Measurements from ENCODE around the gene CDPF1.
"Not testable (repeated sequence)": the region's sequence is repeated elsewhere in the genome, so short reads cannot be mapped to it uniquely, and the experiment has no call there.

Gene CDPF1

DNA sequence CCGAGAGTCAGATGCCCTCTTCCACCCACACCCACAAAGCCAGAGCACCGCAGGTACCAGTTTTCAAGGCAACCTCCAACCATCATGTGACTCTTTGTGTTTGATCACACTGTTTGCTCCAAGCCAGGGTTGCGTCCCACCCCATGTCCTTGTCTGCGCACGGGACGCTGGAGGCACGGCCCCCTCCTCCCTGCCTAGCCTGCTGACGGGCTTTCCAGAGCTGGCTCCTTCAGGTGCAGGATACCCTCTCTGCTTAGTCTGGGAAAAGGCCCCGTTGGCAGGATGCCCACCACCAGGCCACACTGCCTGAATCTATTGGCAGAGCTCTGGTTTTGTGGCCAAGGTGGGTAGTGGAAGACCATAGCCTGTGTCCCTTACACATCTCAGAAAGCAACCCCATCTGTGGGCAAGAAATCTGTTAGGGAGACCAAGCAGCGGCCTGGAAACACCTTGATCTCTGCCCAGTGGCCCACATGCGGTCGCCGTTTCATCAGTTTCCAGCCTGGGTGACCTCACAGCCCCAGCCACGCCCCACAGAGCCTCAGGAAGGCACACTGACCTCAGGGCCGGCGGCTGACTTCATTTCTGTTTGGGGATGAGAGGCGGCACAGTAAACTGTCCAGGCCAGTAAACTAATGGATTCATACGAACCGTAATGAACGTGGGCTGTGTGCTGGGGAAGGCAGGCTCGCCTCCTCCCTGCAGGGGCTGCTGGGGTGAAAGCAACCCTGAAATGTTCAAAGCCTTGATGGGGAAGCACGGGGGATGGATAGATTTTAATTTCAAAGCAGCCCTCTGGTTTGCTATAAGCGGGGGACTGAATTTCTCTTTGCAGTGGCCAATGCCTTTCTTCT is 25.8 kb downstream of the CDPF1 start:
- FAIRE-seq = no peak

DNA sequence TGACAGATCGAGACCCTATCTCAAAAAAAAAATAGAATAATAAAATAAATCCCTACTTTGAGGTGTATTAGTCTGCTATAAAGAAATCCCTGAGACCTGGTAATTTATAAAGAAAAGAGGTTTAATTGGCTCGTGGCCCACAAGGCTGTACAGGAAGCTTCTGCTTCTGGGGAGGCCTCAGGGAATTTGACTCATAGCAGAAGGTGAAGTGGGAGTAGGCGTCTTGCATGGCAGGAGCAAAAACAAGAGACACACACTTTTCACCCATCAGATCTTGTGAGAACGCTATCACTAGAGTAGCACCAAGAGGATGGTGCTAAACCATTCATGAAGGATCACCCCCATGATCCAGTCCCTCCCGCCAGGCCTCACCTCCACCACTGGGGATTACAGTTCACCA is 29.2 kb downstream of the CDPF1 start:
- no peak for FAIRE-seq

DNA sequence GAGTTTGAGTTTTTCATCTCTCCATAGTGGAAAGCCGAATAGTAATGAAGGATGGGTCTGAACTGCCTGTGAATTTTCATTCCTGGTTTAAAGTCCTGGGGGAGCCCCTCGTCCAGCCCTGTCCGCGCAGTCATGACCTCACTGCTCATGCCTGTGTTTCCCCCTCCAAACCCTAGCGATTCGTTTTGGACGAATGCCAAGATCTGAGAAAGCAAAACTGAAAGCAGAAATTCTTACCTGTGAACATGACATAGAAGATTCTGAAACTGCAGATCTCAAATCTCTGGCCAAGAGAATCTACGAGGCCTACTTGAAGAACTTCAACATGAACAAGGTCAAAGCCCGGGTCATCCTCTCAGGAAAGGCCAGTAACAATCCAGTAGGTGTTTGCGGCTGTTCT is 30.5 kb downstream of the CDPF1 start:
- FAIRE-seq = no peak

DNA sequence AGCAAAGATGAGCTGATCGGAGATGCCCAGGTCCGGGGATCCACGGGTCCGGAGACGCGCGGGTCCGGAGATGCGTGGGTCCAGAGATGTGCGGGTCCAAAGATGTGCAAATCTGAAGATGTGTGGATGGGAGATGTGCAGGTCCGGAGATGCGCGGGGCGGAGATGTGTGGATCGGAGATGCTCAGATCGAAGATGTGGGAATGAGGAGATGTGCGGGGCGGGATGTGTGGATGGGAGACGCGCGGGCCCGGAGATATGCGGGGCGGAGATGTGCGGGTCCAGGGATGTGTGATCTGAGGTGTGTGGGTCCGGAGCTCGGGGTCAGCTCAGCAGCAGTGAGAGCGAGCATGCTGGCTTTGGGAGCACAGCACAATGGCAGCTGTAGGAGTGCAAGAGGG is 35.5 kb downstream of the CDPF1 start:
- no peak for FAIRE-seq

- FAIRE-seq = no peak
Measured at GRCh38 chr22:46214149-46214548, 35.9 kb downstream of the CDPF1 start.

GRCh38 chr22:46213052-46213451 is 37.0 kb downstream of the CDPF1 start:
- no peak for FAIRE-seq

- no peak for FAIRE-seq
Measured at GRCh38 chr22:46212195-46212594, 37.9 kb downstream of the CDPF1 start.

DNA sequence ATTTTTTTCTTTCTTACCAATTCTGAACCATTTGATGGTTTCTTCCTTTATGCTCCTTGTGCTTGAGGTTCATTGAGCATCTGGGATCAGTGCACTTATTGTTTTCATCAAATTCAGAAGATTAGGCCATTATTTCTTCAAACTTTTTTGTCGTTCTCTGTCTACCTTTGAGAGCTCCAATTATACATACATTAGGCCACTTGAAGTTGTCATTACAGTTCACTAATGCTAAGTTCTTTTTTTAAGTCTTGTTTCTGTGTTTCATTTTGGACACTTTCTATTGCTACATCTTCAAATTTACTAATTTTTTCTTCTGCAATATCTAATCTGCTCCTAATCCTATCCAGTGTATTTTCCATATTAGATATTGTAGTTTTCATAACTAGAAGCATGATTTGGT is 40.8 kb downstream of the CDPF1 start:
- FAIRE-seq = no peak

DNA sequence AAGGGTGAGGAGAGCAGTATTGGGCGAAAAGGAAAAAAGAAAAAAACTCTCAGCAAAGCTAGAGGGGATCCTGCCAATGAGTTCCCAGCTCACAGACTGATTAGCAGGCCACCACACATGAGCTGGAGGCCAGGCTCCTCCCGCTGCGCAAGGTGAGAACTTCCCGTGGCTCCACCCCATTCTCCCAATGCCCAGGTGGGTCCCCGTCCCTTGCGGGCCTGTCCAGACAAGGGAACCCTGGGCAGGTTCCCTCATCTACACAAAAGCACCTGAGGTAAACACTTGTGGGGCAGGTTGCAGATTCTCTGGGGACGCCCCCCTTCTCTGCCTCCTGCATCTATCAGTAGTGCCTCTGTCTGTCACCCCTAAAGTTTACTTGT is 46.5 kb downstream of the CDPF1 start:
- no peak for FAIRE-seq

- no peak for FAIRE-seq
Measured at GRCh38 chr22:46202897-46203600, 47.0 kb downstream of the CDPF1 start.

GRCh38 chr22:46201059-46201757 is 48.9 kb downstream of the CDPF1 start:
- no peak for FAIRE-seq

- FAIRE-seq = not testable (repeated sequence)
Measured at GRCh38 chr22:46198806-46199205, 51.3 kb downstream of the CDPF1 start.

DNA sequence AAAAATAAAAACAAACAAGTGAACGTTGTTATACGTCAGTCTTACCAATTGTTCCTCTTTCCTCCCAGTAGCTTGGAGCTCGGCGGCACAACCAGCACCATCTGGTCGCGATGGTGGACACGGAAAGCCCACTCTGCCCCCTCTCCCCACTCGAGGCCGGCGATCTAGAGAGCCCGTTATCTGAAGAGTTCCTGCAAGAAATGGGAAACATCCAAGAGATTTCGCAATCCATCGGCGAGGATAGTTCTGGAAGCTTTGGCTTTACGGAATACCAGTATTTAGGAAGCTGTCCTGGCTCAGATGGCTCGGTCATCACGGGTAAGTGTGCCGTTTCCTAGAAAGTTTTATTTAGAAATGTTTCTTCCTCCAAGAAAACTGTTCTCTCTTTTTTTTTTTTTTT is 51.8 kb downstream of the CDPF1 start:
- FAIRE-seq = no peak

DNA sequence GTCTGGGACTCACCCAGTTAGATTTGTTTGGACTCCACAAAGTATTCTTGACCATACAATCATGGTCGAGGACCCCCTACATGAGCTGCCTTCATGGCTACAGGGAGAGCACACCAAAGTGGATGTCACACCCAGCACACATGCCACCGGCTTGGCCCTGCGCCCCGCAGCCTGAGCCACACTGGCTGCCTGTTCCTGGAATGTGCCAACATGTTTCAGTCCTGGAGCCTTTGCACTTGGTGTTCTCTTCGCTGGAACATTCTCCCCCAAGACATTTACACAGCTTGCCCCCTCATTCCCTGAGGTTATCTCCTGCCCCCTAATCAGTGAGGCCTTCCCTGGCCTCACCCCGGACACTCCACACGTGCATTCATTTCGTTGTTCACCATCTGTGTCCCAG is 53.8 kb downstream of the CDPF1 start:
- no peak for FAIRE-seq

DNA sequence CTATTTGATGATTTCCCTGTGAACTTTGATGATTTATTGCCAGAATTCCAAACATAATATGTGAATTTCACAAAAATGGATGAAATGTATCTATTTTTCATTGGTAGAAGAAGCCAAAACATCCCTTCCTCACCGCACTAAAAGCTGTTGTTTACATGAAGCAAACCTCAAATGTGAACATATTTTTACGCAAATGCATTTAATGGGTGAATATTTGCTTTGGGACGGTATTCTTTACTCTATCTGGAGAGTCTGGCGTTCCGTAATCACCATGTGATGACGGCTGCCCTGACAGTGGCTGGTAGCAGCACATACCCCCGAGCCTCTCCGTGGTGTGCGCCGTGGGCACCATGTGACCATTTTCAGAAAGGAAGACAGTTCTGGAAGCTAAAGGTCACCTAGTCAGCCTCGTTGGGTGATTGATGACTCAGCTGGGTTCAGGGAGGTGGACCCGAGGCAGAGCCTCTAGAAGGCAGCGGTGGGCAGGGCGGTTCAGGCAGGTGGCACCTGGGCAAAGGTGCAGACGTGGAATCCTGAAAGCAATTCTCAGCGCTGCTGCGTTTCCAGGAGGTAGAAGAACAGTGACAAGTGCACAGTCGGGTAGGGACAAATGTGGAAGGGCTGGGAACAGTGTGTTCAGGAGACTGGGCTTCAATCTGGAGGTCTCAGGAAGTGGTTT is 54.5 kb downstream of the CDPF1 start:
- FAIRE-seq = no peak
